ENCODE results near the gene TMOD2. TPM values are rescaled to one million over a fixed set of nuclear protein-coding genes. Genes with fewer than 3 reads are reported as not detected.

The TMOD2 gene
- total and polyA plus RNA-seq, 8 donors = 5.2 to 11.3 (median 6.7) TPM

- H3K27me3 ChIP-seq = no peaks in the 10 kb centered on the region
- intact Hi-C loops (cut with DNase I) = no loop called here
- H3K27ac ChIP-seq = no peak overlapping the region
- ATAC-seq = no peak
- TF ChIP-seq CTCF (IDR thresholded peaks at IDR 0.05) = no peak
- H3K4me1 ChIP-seq = peaks cover 0 to 45% of the 10 kb centered on the region in 2 donors
- peaks cover 5 to 29% of the 10 kb centered on the region in 2 donors for H3K36me3 ChIP-seq
- H3K9me3 ChIP-seq = no peaks in the 10 kb centered on the region
- no peak overlapping the region for H3K4me3 ChIP-seq
- DNase-seq = no peak
Observed at GRCh38 chr15:51861557-51862359, 110.4 kb downstream of the TMOD2 start.

- H3K27ac ChIP-seq = peak overlapping the region in 1 of 2 donors; percentile 4
- H3K27me3 ChIP-seq = no peaks in the 10 kb centered on the region
- H3K4me1 ChIP-seq = peaks cover 0 to 42% of the 10 kb centered on the region in 2 donors
- peaks cover 5 to 34% of the 10 kb centered on the region in 2 donors for H3K36me3 ChIP-seq
- DNase-seq = no peak
- no peak overlapping the region for H3K4me3 ChIP-seq
- TF ChIP-seq CTCF (IDR thresholded peaks at IDR 0.05) = no peak
- no peaks in the 10 kb centered on the region for H3K9me3 ChIP-seq
- intact Hi-C loops (cut with DNase I) = no loop called here
- no peak for ATAC-seq
Observed at GRCh38 chr15:51863131-51863530, 111.7 kb downstream of the TMOD2 start.

- H3K27me3 ChIP-seq = no peaks in the 10 kb centered on the region
- H3K27ac ChIP-seq = peak overlapping the region in 1 of 2 donors; percentile 28
- H3K4me1 ChIP-seq = peaks cover 0 to 42% of the 10 kb centered on the region in 2 donors
- H3K4me3 ChIP-seq = no peak overlapping the region
- no peak for DNase-seq
- no peaks in the 10 kb centered on the region for H3K9me3 ChIP-seq
- ATAC-seq = no peak
- intact Hi-C loops (cut with DNase I) = no loop called here
- TF ChIP-seq CTCF (IDR thresholded peaks at IDR 0.05) = no peak
- H3K36me3 ChIP-seq = peaks cover 5 to 48% of the 10 kb centered on the region in 2 donors
Observed at GRCh38 chr15:51864408-51865056, 113.1 kb downstream of the TMOD2 start.

- H3K36me3 ChIP-seq = peaks cover 5 to 56% of the 10 kb centered on the region in 2 donors
- H3K4me3 ChIP-seq = no peak overlapping the region
- intact Hi-C loops (cut with DNase I) = no loop called here
- H3K27me3 ChIP-seq = no peaks in the 10 kb centered on the region
- no peaks in the 10 kb centered on the region for H3K9me3 ChIP-seq
- no peak overlapping the region for H3K27ac ChIP-seq
- no peak for ATAC-seq
- peaks cover 0 to 42% of the 10 kb centered on the region in 2 donors for H3K4me1 ChIP-seq
- DNase-seq = no peak
- TF ChIP-seq CTCF (IDR thresholded peaks at IDR 0.05) = no peak
Observed at GRCh38 chr15:51865317-51865716, 113.9 kb downstream of the TMOD2 start.

Other genes starting within 250 kb of the TMOD2 start
- 10 to 100 TPM; 38.7 to 89.5 TPM for gene DMXL2, start 128.8 kb upstream of the TMOD2 start, total RNA-seq
- 10 to 100 TPM; 68.2 to 96.5 (median 79.2) TPM for gene DMXL2, start 128.8 kb upstream of the TMOD2 start, polyA plus RNA-seq (ENCODE audit: insufficient read length in 6 of 6)
- under 1 TPM in 1 of 2 donors, not detected in 1; 0.12 TPM for gene SCG3, start 70.1 kb upstream of the TMOD2 start, total RNA-seq
- gene SCG3, start 70.1 kb upstream of the TMOD2 start, polyA plus RNA-seq (ENCODE audit: insufficient read length in 6 of 6) = 1 to 10 TPM in 4 of 6 donors, under 1 TPM in 2; 0.93 to 2.2 (median 1.3) TPM
- gene LYSMD2, start 13.9 kb upstream of the TMOD2 start, total RNA-seq = 10 to 100 TPM; 12.7 to 19.6 TPM
- gene LYSMD2, start 13.9 kb upstream of the TMOD2 start, polyA plus RNA-seq (ENCODE audit: insufficient read length in 6 of 6) = 1 to 10 TPM; 5.2 to 7.5 (median 5.8) TPM
- gene TMOD3, start 78.1 kb downstream of the TMOD2 start, total RNA-seq = 10 to 100 TPM; 86.3 to 90.8 TPM
- 10 to 100 TPM; 68.2 to 79.6 (median 69.4) TPM for gene TMOD3, start 78.1 kb downstream of the TMOD2 start, polyA plus RNA-seq (ENCODE audit: insufficient read length in 6 of 6)
- 10 to 100 TPM; 14.3 to 16.6 TPM for gene LEO1, start 220.2 kb downstream of the TMOD2 start, total RNA-seq
- 10 to 100 TPM; 29.7 to 34.3 (median 31.1) TPM for gene LEO1, start 220.2 kb downstream of the TMOD2 start, polyA plus RNA-seq (ENCODE audit: insufficient read length in 6 of 6)

Data from left lung (tissue), 10 donors.